ENCODE measurements around the gene SMARCAD1.
A peak's percentile ranks its signal among the peaks of the same experiment; 100 is the strongest.

Gene SMARCAD1

DNA sequence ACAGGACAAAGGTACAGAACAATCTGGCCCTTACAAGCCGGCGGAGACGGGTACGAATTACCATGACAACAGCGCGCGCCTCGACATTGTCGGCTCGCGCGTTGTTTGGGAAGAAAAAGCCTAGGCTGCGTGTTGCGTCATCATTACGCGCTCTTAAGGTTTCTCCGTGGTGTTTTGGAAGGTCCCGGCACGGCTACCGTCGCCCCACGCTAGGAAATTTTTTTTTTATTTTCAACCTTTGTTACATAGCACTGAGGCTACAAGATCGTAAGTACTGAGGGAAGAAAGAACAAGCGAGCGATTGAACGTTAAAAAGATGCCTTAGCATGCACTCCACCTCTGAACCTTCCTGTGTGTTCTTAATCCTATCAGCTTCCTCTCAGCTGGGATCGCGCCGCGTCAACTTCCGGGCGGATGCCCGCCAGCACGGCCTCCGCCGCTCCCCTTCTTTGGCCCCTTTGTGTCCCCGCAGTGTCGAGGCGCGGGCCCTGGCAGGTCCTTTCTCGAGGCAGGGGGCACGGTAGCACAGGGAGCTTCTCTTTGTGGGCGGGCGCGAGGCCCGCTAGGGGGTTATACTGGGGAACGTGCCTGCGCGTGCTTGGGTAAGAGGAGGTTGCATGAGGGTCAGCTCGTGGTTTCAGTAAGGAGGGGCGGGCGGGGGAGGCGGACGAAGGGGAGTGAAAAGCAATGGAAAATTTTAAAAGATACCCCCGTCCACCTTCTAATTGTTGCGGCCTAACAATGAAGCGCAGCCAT is at the start of gene SMARCAD1:
SMARCAD1 (plus strand) TSS at position 397 of the 756 bp plus-strand sequence. CDS start 530 bp downstream, outside the sequence.
- DNase-seq (ENCODE audit: low spot score), result peak; percentile 87

GRCh38 chr4:94158883-94159282 is 48.8 kb upstream of the SMARCAD1 start:
- no peak for DNase-seq (ENCODE audit: low spot score)

- no peak for DNase-seq (ENCODE audit: low spot score)
Observed at GRCh38 chr4:94159790-94160189, 47.9 kb upstream of the SMARCAD1 start.

GRCh38 chr4:94160774-94161173 is 46.9 kb upstream of the SMARCAD1 start:
- no peak for DNase-seq (ENCODE audit: low spot score)

GRCh38 chr4:94165256-94165655 is 42.4 kb upstream of the SMARCAD1 start:
- DNase-seq (ENCODE audit: low spot score), result no peak

GRCh38 chr4:94168321-94168720 is 39.3 kb upstream of the SMARCAD1 start:
- no peak for DNase-seq (ENCODE audit: low spot score)

GRCh38 chr4:94169803-94170372 is 37.8 kb upstream of the SMARCAD1 start:
- DNase-seq (ENCODE audit: low spot score), result no peak

DNA sequence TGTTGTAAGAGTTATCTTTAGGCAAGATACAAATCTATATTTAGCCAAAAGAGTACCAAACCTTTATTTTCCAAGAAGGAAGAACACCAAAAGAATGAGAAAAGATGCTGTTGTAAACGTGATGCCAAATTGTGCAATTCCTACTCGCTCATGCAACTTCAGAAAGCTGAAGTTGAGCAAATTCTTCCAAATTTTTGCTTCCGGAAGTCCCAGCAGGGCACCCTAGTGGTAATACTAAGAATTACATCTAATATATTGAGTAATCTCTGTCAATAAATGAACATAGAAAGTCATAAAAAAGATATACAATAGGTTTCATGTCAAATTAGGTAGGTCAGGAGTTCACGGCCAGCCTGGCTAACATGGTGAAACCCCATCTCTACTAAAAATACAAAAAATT is 36.0 kb upstream of the SMARCAD1 start:
- no peak for DNase-seq (ENCODE audit: low spot score)

DNA sequence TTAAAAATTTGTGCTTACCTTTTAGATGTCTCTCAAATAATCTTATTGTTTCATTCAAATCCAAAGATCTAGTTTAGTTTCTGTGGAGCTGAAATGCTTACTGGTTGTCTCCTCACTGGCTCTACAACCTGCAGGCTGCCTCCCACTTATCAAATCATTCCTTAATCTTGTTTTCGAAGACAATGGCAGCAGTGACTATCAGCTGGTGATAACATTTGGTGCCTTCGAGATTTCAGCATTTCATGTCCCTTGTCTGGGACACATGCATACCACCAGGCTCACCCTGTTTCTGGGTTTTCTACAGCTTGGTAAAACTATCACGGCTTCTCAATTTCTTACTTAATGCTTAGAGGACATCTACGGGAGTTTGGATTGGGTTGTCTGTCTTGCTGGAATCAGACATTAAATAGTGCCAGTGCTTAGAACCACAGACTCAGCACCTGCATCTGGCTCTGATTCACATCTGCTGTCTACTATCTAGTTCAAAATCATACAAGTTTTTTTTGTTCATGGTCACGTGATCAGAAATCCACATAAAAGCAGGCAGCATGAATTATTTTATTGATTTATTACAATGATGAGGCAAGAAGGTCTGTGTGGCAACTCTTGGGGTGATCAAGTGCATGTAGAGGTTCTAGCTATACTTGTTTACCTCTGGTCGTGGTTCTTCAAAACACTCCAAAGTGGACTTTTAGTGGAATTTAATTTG is 32.0 kb upstream of the SMARCAD1 start:
- no peak for DNase-seq (ENCODE audit: low spot score)

GRCh38 chr4:94177822-94178221 is 29.8 kb upstream of the SMARCAD1 start:
- DNase-seq (ENCODE audit: low spot score), result no peak

- DNase-seq (ENCODE audit: low spot score), result no peak
Observed at GRCh38 chr4:94181815-94182214, 25.9 kb upstream of the SMARCAD1 start.

- DNase-seq (ENCODE audit: low spot score), result no peak
Observed at GRCh38 chr4:94202769-94203168, 4.9 kb upstream of the SMARCAD1 start.

GRCh38 chr4:94208266-94208665 is 601 bp downstream of the SMARCAD1 start:
- DNase-seq (ENCODE audit: low spot score), result no peak

DNA sequence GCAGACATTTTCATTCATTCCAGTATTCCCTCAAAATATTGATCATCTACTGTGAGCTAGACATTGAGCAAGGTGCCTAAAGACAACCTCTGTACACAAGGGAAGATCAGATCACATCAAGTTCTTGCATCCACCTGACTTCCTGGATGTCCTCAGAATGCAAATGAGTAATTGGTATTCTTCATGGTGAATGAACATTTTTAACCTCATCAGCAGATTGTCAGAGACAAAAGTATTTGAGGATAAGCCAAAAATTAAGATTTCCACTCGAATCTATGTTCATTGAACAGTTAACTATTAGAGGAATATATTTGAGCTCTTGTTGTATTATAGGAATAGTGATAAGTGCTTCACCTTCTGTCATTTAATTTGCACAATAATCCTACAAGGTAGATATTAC is 1.3 kb downstream of the SMARCAD1 start:
- DNase-seq (ENCODE audit: low spot score), result no peak

DNA sequence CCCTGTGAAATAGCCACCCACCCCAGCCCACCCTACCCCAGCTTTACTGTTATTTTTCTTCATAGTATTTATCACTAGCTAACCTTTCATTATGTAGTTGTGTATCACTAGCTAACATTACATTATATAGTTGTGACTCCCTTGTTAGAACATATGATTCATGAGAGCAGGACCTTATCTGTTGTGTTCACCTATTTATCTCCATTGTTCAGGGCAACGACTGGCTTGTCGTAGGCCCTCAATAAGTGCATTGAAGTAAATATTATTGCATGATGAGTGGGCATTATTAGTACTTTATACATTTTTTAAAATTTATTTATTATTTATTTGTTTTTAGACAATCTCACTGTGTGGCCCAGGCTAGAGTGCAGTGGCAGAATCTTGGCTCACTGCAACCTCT is 4.2 kb downstream of the SMARCAD1 start:
- DNase-seq (ENCODE audit: low spot score), result no peak

DNA sequence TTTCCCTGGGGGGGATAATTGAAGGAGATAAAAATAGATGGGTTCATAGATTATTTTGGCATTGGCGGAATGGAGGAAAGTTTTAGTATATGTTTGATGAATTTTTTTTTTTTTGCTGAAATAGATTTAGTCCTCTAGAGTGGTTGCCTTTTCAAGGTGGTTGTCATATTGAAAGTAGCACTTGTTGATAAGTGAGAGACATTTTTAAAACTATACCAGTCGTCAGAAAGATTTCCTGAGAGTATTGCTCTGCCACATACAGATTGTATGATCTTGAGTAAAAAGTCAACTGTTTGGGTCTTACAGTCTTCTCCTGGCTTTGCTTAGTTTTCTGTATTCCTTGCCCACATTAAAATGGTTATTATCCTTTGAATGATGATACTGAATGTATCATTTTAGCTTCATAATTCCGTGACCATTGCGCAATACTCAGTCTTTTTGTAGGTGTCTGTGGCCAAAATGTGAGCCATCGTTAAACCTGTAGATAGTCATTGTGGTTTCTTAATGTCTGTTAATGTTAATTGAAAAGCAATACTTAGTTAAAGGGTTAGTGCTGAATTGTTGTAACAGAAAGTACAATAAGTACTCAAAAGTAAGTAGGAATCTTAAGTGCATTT is 7.1 kb downstream of the SMARCAD1 start:
- no peak for DNase-seq (ENCODE audit: low spot score)

DNA sequence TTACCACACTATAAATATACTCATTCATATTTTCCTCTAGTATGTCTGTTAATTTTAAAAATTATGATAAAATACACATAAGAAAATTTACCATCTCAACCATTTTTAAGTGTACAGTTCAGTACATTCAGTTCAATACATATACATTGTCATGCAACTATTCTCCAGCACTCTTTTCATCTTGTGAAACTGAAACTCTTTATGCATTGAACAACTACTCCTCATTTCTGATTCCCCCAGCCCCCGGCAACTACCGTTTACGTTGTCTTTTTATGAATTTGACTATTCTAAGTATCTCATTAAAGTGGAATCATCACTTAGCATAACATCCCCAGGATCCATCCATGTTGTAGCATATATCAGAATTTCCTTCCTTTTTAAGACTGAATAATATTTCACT is 8.7 kb downstream of the SMARCAD1 start:
- no peak for DNase-seq (ENCODE audit: low spot score)

- no peak for DNase-seq (ENCODE audit: low spot score)
Observed at GRCh38 chr4:94219402-94219801, 11.7 kb downstream of the SMARCAD1 start.

DNA sequence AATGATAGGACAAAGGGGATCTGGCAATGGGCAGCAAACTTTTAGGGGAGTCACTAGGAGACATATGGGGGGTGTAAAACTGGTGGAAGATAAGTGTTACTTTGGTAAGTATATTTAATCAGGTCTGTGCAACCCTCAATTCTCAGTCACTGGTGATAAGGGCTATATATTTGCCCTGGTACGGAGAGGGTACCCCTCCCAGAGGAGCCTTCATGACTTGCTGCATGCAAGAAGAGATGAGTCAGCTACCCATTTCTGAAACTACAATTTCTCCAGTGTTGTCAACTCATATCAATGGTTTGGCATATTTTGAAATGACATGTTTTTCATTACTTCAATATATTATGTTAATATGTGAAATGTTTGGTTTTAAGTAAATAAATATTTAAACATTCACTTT is 14.3 kb downstream of the SMARCAD1 start:
- DNase-seq (ENCODE audit: low spot score), result no peak

GRCh38 chr4:94225449-94225848 is 17.8 kb downstream of the SMARCAD1 start:
- no peak for DNase-seq (ENCODE audit: low spot score)

GRCh38 chr4:94226763-94227162 is 19.1 kb downstream of the SMARCAD1 start:
- DNase-seq (ENCODE audit: low spot score), result no peak

- DNase-seq (ENCODE audit: low spot score), result no peak
Observed at GRCh38 chr4:94228493-94229216, 21.0 kb downstream of the SMARCAD1 start.

Measured in globus pallidus (tissue), 1 donor.